NCI-H510A (cell line): Measurements from ENCODE around the gene GALNT13.

Experiments
- DNase-seq: peaks from one replicate; lab custom pipeline; 2025; lab: John Stamatoyannopoulos, UW

The GALNT13 gene

DNA sequence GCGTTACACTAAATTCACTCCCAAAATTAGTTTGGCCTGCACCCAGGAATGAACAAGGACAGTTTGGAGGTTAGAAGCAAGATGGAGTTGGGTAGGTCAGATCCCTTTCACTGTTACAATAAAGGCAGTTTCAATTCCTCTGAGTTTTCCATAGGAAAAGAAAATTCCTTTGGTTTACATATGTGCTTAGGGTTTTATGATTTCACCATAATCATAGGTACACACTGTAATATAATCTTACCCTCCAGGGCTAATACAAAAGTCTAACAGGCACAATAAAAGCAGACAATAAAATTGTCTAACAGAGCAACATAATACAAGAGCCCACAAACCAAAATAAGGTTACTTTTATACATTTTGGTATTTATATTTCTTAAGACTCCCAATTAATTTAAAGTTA, 435.3 kb downstream of the GALNT13 start:
- DNase-seq, result no peak

GRCh38 chr2:154324601-154325000, 452.9 kb downstream of the GALNT13 start:
- DNase-seq, result no peak

DNA sequence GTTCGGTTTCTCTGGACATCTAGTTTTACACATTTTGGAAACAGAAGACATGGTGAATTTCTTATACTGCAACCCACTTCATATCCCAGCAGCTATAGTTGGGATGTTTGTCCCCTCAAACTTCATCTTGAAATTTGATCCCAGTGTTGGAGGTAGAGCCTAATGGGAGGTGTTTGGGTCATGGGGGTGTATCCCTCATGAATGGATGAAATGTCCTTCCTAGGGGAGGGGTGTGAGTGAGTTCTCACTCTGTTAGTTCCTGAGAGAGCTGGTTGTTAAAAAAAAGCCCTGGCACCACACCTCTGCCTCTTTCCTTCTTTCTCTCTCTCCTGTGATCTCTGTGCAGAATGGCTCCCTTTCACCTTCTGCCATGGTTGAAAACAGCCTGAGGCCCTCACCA, 457.8 kb downstream of the GALNT13 start:
- no peak for DNase-seq

DNA sequence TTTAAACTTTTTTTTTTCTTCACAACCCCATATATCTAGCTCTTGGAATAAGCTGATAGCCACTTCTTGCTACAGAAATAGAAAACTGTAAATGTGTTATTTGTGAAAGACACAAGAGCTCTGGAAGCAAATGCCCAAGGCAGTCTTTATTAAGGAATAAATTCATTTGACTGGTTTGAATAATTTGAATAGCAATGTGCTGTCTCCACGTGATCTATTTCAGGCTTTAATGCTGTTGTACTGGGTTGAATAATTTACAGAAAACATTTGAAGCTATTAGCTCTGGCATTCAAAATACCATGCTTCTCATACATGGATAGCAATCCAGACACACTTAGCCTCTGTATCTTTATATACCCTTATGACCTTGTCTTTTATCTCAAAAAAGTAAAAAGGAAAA, 460.1 kb downstream of the GALNT13 start:
- no peak for DNase-seq

- DNase-seq, result no peak
Observed at GRCh38 chr2:154336201-154336600, 464.5 kb downstream of the GALNT13 start.

GRCh38 chr2:154338352-154338967, 466.7 kb downstream of the GALNT13 start:
- DNase-seq, result no peak

DNA sequence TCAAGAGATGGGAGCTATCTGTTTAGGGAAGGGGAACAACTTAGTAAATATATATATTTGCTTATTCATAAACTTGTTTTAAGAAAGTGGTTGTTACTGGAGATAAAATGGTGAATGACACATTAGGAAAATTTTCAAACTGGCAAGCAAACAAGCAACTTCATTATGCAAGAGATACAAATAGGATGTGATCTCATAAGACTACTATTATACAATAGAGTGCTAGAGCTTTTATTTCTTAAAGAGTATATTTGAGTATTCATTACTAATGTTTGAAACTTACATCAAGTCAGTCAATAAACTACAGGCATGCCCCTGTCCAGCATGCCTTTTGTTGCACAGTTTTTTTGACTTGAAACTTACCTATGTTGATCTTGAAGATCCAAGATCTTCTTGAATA, 471.6 kb downstream of the GALNT13 start:
- DNase-seq, result no peak

DNA sequence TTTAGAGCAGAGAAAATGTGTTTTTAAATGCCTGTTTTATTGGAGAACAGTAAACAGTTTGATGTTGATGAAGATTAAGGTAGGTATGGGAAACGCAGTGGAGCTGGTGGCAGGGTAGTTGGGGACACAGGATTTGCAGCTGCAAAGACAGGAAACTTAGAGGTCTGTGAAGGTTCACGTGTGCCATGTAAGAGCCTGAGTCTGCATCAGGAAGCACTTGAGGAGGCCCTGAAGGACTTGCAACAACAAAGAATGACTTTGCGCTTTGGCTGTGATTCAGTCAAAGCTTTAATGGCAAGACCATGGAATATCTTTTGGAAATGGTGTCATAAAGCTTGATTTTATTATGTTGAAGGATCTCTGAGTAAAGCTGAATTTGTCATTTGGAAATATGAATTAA, 479.2 kb downstream of the GALNT13 start:
- no peak for DNase-seq

DNA sequence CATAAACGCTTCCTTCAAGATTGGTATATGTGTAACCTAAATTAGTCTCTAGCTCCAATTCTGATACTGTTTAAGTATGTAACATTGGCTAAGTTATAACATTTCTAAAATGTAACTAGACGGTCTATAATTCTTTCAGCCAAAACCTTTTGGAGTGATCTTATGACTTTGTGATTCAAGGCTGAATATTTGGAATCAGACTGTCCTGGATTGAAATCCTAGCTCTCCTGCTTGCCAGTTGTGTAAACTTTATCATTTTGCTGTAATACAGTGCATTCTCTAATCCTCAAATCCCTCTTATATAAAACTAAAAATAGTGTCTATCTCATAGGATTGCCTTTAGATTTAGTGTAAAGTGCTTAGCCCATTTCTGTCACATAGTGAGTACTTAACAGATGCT, 489.6 kb downstream of the GALNT13 start:
- DNase-seq, result no peak

DNA sequence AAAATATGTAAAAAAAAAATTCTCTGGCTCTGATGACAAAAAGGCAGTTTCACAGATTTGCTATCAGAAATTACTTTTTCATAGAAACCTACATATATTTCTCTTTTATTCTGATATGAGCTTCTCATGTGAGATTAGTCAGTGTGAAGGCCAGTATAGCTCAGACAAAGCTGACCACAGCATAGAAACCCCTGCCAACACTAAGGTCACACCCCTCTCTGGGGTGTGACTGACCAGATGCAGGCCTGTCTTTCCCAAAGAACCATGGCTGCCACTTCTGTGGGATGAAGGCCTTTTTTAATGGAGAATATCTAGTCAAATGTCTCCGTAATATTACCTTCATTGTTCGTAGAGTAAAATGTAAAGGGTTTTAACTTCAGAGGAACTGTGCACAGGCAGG, 496.4 kb downstream of the GALNT13 start:
- DNase-seq, result no peak

DNA sequence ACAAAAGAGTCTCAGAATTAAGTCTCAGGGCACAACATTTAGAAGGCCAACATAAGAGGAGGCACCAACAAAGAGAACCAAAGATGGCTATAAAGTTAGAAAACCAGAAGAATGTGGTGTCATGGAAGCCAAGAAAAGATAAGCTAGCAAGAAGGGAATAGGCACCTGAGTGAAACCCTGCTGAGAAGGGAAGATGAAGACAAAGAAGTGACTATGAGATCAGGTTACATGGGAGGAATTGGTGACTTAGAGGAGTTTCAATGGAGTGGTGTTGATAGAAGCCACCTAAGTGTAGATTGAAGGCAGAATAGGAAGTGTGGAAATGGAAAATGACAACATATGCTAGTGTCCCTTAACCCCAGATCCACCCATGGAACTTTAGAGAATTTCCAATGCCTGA, 499.2 kb downstream of the GALNT13 start:
- no peak for DNase-seq

GRCh38 chr2:154374416-154374815, 502.7 kb downstream of the GALNT13 start:
- DNase-seq, result no peak

GRCh38 chr2:154375579-154375931, 503.8 kb downstream of the GALNT13 start:
- DNase-seq, result peak; percentile 2

- no peak for DNase-seq
Observed at GRCh38 chr2:154381931-154382794, 510.4 kb downstream of the GALNT13 start.

GRCh38 chr2:154386186-154386585, 514.5 kb downstream of the GALNT13 start:
- DNase-seq, result no peak

DNA sequence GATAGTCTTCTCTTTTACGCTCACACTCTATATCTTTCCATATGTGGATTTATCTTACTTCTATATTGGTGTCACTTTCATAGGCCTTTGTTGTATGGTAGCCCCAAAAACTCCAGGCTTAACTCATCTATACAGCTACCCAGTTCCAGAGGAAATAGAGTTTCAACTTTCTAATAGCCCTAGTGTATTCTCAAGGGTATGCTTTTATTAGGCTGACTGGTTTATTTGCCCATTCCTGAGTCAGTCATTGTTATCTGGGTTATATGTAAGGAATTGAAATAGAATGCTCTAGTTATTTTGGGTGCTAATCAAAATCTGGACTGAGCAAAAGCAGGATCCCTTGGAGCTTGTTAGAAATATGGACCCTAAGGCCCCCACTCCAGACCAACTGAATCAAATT, 519.3 kb downstream of the GALNT13 start:
- no peak for DNase-seq

DNA sequence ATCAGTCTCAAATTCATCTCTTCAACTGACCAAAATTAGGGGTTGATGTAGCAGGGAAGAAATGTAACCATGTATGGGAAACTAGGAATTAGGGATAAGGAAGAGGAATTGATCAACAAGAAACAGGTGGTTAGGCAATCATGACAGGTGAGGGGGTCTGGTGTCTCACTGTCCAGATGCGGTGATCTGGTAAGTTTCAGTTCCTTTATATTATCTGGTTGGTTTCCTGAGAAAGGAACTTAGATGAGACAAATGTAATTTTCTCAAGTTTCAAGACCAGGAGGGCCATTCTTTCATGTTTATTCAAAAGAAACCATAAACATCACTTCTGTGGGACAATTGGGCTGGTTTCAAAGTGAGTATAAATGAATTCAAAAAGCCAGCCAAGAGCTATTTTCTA, 520.5 kb downstream of the GALNT13 start:
- DNase-seq, result no peak

DNA sequence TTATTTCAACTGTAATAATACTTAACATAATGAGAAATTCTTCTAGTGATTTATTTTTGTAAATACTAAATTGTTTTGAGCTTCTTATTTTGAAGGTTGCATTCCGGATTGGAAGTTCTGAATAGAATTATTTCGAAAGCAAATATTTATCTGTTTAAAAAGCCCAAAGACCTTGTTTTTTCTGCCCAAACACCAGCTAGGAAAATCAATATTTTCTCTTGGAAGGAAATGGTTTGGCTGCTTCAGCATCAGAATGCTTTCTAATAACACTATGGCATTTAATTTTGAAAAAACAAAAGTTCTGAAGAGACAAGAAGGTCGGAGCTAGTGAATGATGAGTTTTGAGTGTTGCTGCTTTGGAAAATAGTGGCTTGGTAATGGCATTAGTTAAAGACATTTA, 522.9 kb downstream of the GALNT13 start:
- no peak for DNase-seq

DNA sequence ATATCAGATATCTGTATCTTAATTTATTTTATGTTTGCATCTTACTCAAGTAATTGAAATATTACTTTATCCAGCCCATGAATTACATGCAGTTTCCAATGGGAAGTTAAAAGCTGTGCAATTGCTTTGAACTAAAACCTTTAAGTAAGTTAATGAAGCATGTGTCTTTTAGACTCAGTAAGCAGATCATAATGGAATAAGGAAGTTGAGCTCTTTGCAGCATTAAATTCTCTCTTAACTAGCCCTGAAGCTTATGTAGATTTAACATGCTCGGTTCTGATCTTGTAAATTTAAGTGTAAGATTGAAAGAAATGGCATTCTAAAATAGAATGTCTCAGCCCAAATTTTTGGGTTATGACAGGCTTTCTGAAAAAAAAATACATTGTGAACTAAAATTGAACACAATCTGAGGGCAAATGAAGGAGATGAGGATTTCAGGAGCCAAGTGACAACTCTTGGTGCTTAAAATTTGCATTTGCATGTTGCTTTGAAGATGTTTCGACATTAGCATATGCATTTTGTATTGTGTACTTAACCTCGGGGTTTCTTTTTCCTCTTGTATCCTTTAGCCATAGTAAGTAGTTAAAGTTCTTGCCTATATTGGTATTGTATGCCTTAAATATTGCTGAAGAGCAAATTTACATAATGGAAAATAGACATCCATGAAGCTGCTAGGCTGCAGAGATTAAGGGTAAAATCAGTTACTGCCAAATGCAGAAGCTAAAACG, 529.0 kb downstream of the GALNT13 start:
- DNase-seq, result no peak

DNA sequence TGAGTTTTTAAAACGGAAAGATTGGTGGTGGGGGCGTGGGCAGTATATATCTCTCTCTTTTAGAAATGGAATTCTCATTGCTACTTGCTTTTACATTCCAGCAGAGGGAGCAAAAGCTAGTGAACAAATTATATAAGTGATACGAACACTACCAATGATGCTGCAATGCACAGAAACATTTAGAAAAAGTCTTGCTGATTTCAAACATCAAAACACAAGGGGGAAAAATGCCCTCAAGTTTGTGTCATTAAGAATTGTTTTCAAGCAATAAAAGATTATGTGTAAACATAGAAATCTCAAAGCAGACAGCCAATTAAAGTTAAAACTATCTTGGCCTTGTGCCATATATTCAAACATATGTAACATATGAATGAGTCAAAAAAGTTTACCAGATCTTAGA, 530.5 kb downstream of the GALNT13 start:
- DNase-seq, result peak; percentile 10

- no peak for DNase-seq
Observed at GRCh38 chr2:154403242-154403790, 531.6 kb downstream of the GALNT13 start.

GRCh38 chr2:154408786-154409185, 537.1 kb downstream of the GALNT13 start:
- no peak for DNase-seq

- DNase-seq, result no peak
Observed at GRCh38 chr2:154422251-154422650, 550.5 kb downstream of the GALNT13 start.
